ENCODE results near the gene SLC43A2.
"Not testable (repeated sequence)": the region's sequence is repeated elsewhere in the genome, so short reads cannot be mapped to it uniquely, and the experiment has no call there.

Gene SLC43A2

GRCh38 chr17:1588821-1589585 lies 39.6 kb downstream of the SLC43A2 start:
- no peak for DNase-seq

GRCh38 chr17:1584167-1584566 lies 44.5 kb downstream of the SLC43A2 start:
- DNase-seq, result no peak

- DNase-seq, result no peak
Measured at GRCh38 chr17:1583556-1583955, 45.1 kb downstream of the SLC43A2 start.

GRCh38 chr17:1582374-1582773 lies 46.3 kb downstream of the SLC43A2 start:
- no peak for DNase-seq

GRCh38 chr17:1580979-1581676 lies 47.5 kb downstream of the SLC43A2 start:
- no peak for DNase-seq

GRCh38 chr17:1578029-1578428 lies 50.6 kb downstream of the SLC43A2 start:
- DNase-seq, result no peak

- no peak for DNase-seq
Measured at GRCh38 chr17:1577583-1578013, 51.0 kb downstream of the SLC43A2 start.

GRCh38 chr17:1577182-1577581 lies 51.5 kb downstream of the SLC43A2 start:
- DNase-seq, result no peak

- no peak for DNase-seq
Measured at GRCh38 chr17:1576500-1576899, 52.1 kb downstream of the SLC43A2 start.

GRCh38 chr17:1574697-1575471 lies 53.8 kb downstream of the SLC43A2 start:
- DNase-seq, result no peak

- DNase-seq, result peak in 1 of 2 experiments; percentile 47
Measured at GRCh38 chr17:1573932-1574696, 54.5 kb downstream of the SLC43A2 start.

- not testable (repeated sequence) for DNase-seq
Measured at GRCh38 chr17:1572646-1573045, 56.0 kb downstream of the SLC43A2 start.

GRCh38 chr17:1571341-1571704 lies 57.3 kb downstream of the SLC43A2 start:
- DNase-seq, result no peak

GRCh38 chr17:1568950-1569810 lies 59.5 kb downstream of the SLC43A2 start:
- DNase-seq, result no peak

GRCh38 chr17:1566505-1567199 lies 62.0 kb downstream of the SLC43A2 start:
- DNase-seq, result no peak

- DNase-seq, result no peak
Measured at GRCh38 chr17:1565877-1566276, 62.8 kb downstream of the SLC43A2 start.

- DNase-seq, result no peak
Measured at GRCh38 chr17:1563786-1564613, 64.6 kb downstream of the SLC43A2 start.

GRCh38 chr17:1563471-1563785 lies 65.2 kb downstream of the SLC43A2 start:
- DNase-seq, result not testable (repeated sequence)

GRCh38 chr17:1562176-1562643 lies 66.4 kb downstream of the SLC43A2 start:
- DNase-seq, result no peak
